HCT116 (cell line): Measurements from ENCODE around the gene MAP4K4. TPM values are rescaled to one million over a fixed set of nuclear protein-coding genes. Genes with fewer than 3 reads are reported as not detected.
"Not testable (repeated sequence)": the region's sequence is repeated elsewhere in the genome, so short reads cannot be mapped to it uniquely, and the experiment has no call there.

Experiments
- ATAC-seq: fragments of 200-7000 bp; cut with Tn5 transposase; 2 replicates; pipeline ENCODE4 v1.9.1; 2020; ENCODE audit warnings: mild to moderate bottlenecking, moderate library complexity
- BruUV-seq: library from RNA; stranded (reverse); fragments of 400-500 nt; replicated peaks from 2 replicates; lab custom pipeline; 2021; lab: Mats Ljungman, UMichigan
- CTCF ChIA-PET: fragments of 300-600 bp; sonication (Branson Sonifier 250); formaldehyde crosslinking; loops from one replicate; lab custom pipeline; 2021; ENCODE audit warnings: antibody characterized with exemption; lab: Charles Lee
- POLR2A ChIA-PET: fragments of 300-600, 350-600 bp; sonication (Branson Sonifier 250); formaldehyde crosslinking; loops from one replicate; lab custom pipeline; 2021; ENCODE audit warnings: antibody characterized with exemption; lab: Charles Lee
- RAD21 ChIA-PET, 2 experiments: fragments of 300-600 bp; sonication (Branson Sonifier 250); formaldehyde crosslinking; loops; one replicate each; lab custom pipeline; 2023; ENCODE audit warnings: low total read pairs in 2 of 2; ENCODE audit not compliant: uncharacterized antibody in 2 of 2, unreplicated experiment in 2 of 2, low non-redundant PET in 1 of 2; lab: Charles Lee
- DNase-seq: peaks from one replicate; pipeline ENCODE4 v3.0.0-alpha.2; 2010; ENCODE audit warnings: low read depth, low spot score
- H2AFZ ChIP-seq: fragments of 200-600 bp; shearing (Covaris generic), sonication (generic); 2 replicates; pipeline ENCODE4 v1.6.1; 2017; ENCODE audit warnings: low read depth, mixed run types, mixed read lengths, antibody characterized with exemption, low read length; ENCODE audit not compliant: poor library complexity, severe bottlenecking
- H3K27ac ChIP-seq: 2 replicates; pipeline ENCODE4 v1.5.1; 2012; ENCODE audit warnings: low read depth, low read length
- H3K27me3 ChIP-seq: fragments of 200-600 bp; sonication (generic); 2 replicates; pipeline ENCODE4 v1.6.1; 2016; ENCODE audit warnings: mixed run types, low read length, mixed read lengths; ENCODE audit not compliant: insufficient read depth
- H3K36me3 ChIP-seq, 2 experiments: fragments of 200-500 bp in 1 of 2; fragments of 200-600 bp in 1 of 2; sonication (Bioruptor generic) in 1 of 2; sonication (generic) in 1 of 2; 2 replicates each; pipeline versions ENCODE4 v1.5.1 to v1.6.1; 2014 to 2016; ENCODE audit warnings: low read length in 2 of 2, inconsistent platforms in 1 of 2, mixed read lengths in 1 of 2, mixed run types in 1 of 2; ENCODE audit not compliant: insufficient read depth in 2 of 2, control insufficient read depth in 1 of 2
- H3K4me1 ChIP-seq, 2 experiments: fragments of 200-600 bp in 1 of 2; sonication (generic) in 1 of 2; 2 replicates each; pipeline versions ENCODE4 v1.5.1 to v1.6.1; 2012 to 2017; ENCODE audit warnings: low read length in 2 of 2, inconsistent platforms in 1 of 2, mild to moderate bottlenecking in 1 of 2, mixed read lengths in 1 of 2, mixed run types in 1 of 2, moderate library complexity in 1 of 2; ENCODE audit not compliant: insufficient read depth in 2 of 2, control insufficient read depth in 1 of 2
- H3K4me2 ChIP-seq: fragments of 200-600 bp; sonication (generic); 2 replicates; pipeline ENCODE4 v1.6.1; 2017; ENCODE audit warnings: mixed run types, low read length, mixed read lengths
- H3K4me3 ChIP-seq, 2 experiments: fragments of 200-600 bp in 1 of 2; sonication (generic) in 1 of 2; replicated peaks in 1 of 2; 2 replicates each; pipeline ENCODE4 v1.5.1; 2011 to 2016; ENCODE audit warnings: low read length in 2 of 2, control low read depth in 1 of 2, low read depth in 1 of 2, mild to moderate bottlenecking in 1 of 2, mixed read lengths in 1 of 2, mixed run types in 1 of 2
- H3K79me2 ChIP-seq: fragments of 200-600 bp; sonication (generic); 2 replicates; pipeline ENCODE4 v1.6.1; 2017; ENCODE audit warnings: mild to moderate bottlenecking, mixed run types, low read length, moderate library complexity, mixed read lengths; ENCODE audit not compliant: insufficient read depth
- H3K9ac ChIP-seq: fragments of 200-600 bp; sonication (generic); 2 replicates; pipeline ENCODE4 v1.6.1; 2016; ENCODE audit warnings: low read length, mixed read lengths
- H3K9me2 ChIP-seq: fragments of 200-600 bp; sonication (generic), shearing (Covaris generic); 2 replicates; pipeline ENCODE4 v1.6.1; 2017; ENCODE audit warnings: mixed run types, mild to moderate bottlenecking, moderate library complexity; ENCODE audit not compliant: insufficient read depth
- H3K9me3 ChIP-seq, 2 experiments: fragments of 200-500 bp in 1 of 2; fragments of 200-600 bp in 1 of 2; sonication (Bioruptor generic) in 1 of 2; sonication (generic) in 1 of 2; 2 replicates each; pipeline ENCODE4 v1.6.1; 2014 to 2017; ENCODE audit warnings: low read length in 2 of 2, mixed read lengths in 2 of 2, inconsistent platforms in 1 of 2, low read depth in 1 of 2, mild to moderate bottlenecking in 1 of 2, mixed run types in 1 of 2, moderate library complexity in 1 of 2; ENCODE audit not compliant: control insufficient read depth in 1 of 2, insufficient read depth in 1 of 2
- H4K20me1 ChIP-seq: fragments of 200-600 bp; sonication (generic), shearing (Covaris generic); 2 replicates; pipeline ENCODE4 v1.6.1; 2017; ENCODE audit warnings: mixed run types, mild to moderate bottlenecking, moderate library complexity; ENCODE audit not compliant: insufficient read depth
- FOSL1 ChIP-seq: IDR thresholded peaks from 2 replicates; pipeline ENCODE4 v1.6.1; 2012; ENCODE audit warnings: low read depth
- SIN3A ChIP-seq: IDR thresholded peaks from 2 replicates; pipeline ENCODE4 v1.6.1; 2012; ENCODE audit warnings: low read depth
- SP1 ChIP-seq: IDR thresholded peaks from 2 replicates; pipeline ENCODE4 v1.6.1; 2012; ENCODE audit warnings: low read depth
- TCF7L2 ChIP-seq: IDR thresholded peaks from 2 replicates; pipeline ENCODE4 v1.7.0; 2011; ENCODE audit warnings: borderline replicate concordance, inconsistent platforms; ENCODE audit not compliant: insufficient read depth, insufficient read length; ENCODE audit errors: extremely low read depth
- intact Hi-C: fragments of 100-400 bp; cut with micrococcal nuclease; formaldehyde crosslinking; loops from 2 replicates; pipeline ENCODE4 v1.10.0; 2022
- total RNA-seq: library from RNA; stranded (reverse); gene quantifications from one replicate; pipeline ENCODE4 v1.2.1, GENCODE V29; 2021; ENCODE audit not compliant: unreplicated experiment

The MAP4K4 gene
- total RNA-seq, 1 experiment from 2014 or later, result 62.3 TPM

DNA sequence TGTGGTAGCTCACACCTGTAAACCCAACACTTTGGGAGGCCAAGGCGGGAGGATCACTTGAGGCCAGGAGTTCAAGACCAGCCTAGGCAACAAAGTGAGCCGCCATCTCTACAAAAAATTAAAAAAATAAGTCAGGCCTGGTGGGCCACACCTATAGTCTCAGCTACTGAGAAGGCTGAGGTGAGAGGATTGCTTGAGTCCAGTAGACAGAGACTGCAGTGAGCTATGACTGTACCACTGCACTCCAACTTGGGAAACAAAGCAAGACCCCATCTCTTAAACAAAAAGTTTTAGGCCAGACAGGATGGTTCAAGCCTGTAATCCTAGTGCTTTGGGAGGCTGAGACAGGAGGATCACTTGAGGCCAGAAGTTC is 224.4 kb downstream of the MAP4K4 start:
- POLR2A ChIA-PET, result no interaction called here
- CTCF ChIA-PET, result no interaction called here
- Histone ChIP-seq H3K79me2 (no peaks in the 10 kb centered on the region), H3K9me3 (no peaks in the 10 kb centered on the region), H3K27ac (no peak overlapping the region), H3K27me3 (no peaks in the 10 kb centered on the region), H3K4me3 (no peak overlapping the region), H3K9me2 (no peaks in the 10 kb centered on the region), H4K20me1 (no peaks in the 10 kb centered on the region), H2AFZ (no peak overlapping the region), H3K4me1 (no peaks in the 10 kb centered on the region), H3K36me3 (no peaks in the 10 kb centered on the region)
- RAD21 ChIA-PET, result no interaction called here
- intact Hi-C loops, result no loop called here
- no TSS peak for BruUV-seq
- ATAC-seq, result no peak
- TF ChIP-seq TCF7L2 (no peak), SP1 (no peak), FOSL1 (no peak), SIN3A (no peak)
- TF ChIP-seq, all 23 proteins: peak for 0
- no peak overlapping the region for H3K4me2 ChIP-seq
- no peak overlapping the region for H3K9ac ChIP-seq
- DNase-seq, result no peak

DNA sequence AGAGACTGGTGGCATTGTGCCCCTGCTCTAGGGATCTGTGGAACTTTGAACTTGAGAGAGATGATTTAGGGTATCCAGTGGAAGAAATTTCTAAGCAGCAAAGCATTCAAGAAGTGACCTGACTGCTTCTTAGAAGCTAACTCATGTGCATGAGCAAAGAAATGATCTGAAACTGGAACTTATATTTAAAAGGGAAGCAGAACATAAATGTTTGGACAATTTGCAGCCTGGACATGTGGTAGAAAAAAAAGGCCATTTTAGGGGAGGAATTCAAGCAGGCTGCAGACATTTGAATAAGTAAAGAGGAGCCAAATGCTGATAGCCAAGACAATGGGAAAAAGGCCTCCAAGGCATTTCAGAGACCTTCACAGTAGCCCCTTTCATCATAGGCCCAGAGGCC is 226.8 kb downstream of the MAP4K4 start:
- H3K4me3 ChIP-seq, POLR2A ChIA-PET, H3K9ac ChIP-seq, CTCF ChIA-PET, H3K9me2 ChIP-seq, ATAC-seq, H3K27me3 ChIP-seq, H3K36me3 ChIP-seq, intact Hi-C loops, H3K79me2 ChIP-seq, H3K9me3 ChIP-seq, H2AFZ ChIP-seq, H3K27ac ChIP-seq, DNase-seq, BruUV-seq, H3K4me2 ChIP-seq, RAD21 ChIA-PET, H3K4me1 ChIP-seq, H4K20me1 ChIP-seq: not testable (repeated sequence)
